ENCODE measurements around the gene NINJ1. TPM values are rescaled to one million over a fixed set of nuclear protein-coding genes. Genes with fewer than 3 reads are reported as not detected.

Gene NINJ1
- total and polyA plus RNA-seq, 2 of the 13 experiments (the other 11 are each of a cell fraction or from before 2014, with no cell fraction given): 81.2 to 92.1 TPM

GRCh38 chr9:93139365-93140182, 5.5 kb upstream of the NINJ1 start (continued):
- TF ChIP-seq CCDC6 (CRISPR knock-in tag; IDR thresholded peaks at IDR 0.05): no peak
- peak; percentile 47; the same call in 1 of the 2 replicates for TF ChIP-seq ZBED4 (CRISPR knock-in tag; IDR thresholded peaks at IDR 0.05; ENCODE audit: borderline replicate concordance)
- TF ChIP-seq HNF4A (CRISPR knock-in tag; IDR thresholded peaks at IDR 0.05): peak; percentile 24
- TF ChIP-seq ZNF460 (CRISPR knock-in tag; IDR thresholded peaks at IDR 0.05; ENCODE audit: borderline replicate concordance): no peak

- Histone ChIP-seq H3K4me1 (ENCODE audit: insufficient read depth, low read length) (peaks cover 78% of the 10 kb centered on the region), H2AFZ (ENCODE audit: low read length) (no peak overlapping the region), H3K79me2 (ENCODE audit: insufficient read depth, low read length) (peaks cover 3% of the 10 kb centered on the region), H3K9ac (ENCODE audit: insufficient read depth, low read depth, low read length) (no peak overlapping the region), H3K4me3 (replicated peaks in 1 of 3; ENCODE audit: insufficient read depth in 1 of 3, low read depth in 2 of 3, low read length in 3 of 3) (no peak overlapping the region), H4K20me1 (ENCODE audit: insufficient read depth, low read length) (no peaks in the 10 kb centered on the region), H3K27me3 (ENCODE audit: control insufficient read depth in 1 of 2, insufficient read depth in 2 of 2, low read length in 2 of 2) (peaks cover 3 to 6% of the 10 kb centered on the region in 2 experiments; a peak in 1 of 5 replicates), H3K9me3 (ENCODE audit: low read length) (no peaks in the 10 kb centered on the region), H3K36me3 (replicated peaks in 1 of 2; ENCODE audit: control insufficient read depth in 1 of 2, insufficient read depth in 2 of 2, low read length in 2 of 2) (no peaks in the 10 kb centered on the region), H3K27ac (ENCODE audit: extremely low read length, insufficient read depth, low read length) (no peak overlapping the region), H3K4me2 (ENCODE audit: low read depth, low read length) (no peak overlapping the region)
- WGBS (ENCODE audit: low lambda C conversion rate): 53% methylated on average over 3 of the region's 7 CpGs
- in situ Hi-C loops (cut with HindIII; ENCODE audit: extremely low pct_ligation_motif_present, low pct_unique_long_range_greater_than_20kb) (no loop called here), intact Hi-C loops (cut with micrococcal nuclease; ENCODE audit: unreplicated experiment) (no loop called here)
- DNase-seq (ENCODE audit: low spot score) (no peak), ATAC-seq (no peak), FAIRE-seq (no peak)
- POLR2A ChIA-PET: interaction anchor here (1.1 kb wide), 1 partner anchor 22 kb away, joined by 3 read pairs; no protein-coding TSS in a partner anchor
- no TSS peak for BruUV-seq (replicated peaks)
- TF ChIP-seq ZMYM3 (CRISPR knock-in tag; IDR thresholded peaks at IDR 0.05): peak; percentile 87
- TF ChIP-seq ZNF576 (CRISPR knock-in tag; IDR thresholded peaks at IDR 0.05): no peak
- CTCF ChIA-PET (ENCODE audit: low intra/inter-chr PET ratio, low total read pairs): no interaction called here
Measured at GRCh38 chr9:93138171-93138764, 4.2 kb upstream of the NINJ1 start.
